Measurements from ENCODE around the gene REELD1. TPM values are rescaled to one million over a fixed set of nuclear protein-coding genes. Genes with fewer than 3 reads are reported as not detected.

The REELD1 gene
- total and polyA plus RNA-seq, 9 of the 15 experiments (the other 6 are each of a cell fraction or from before 2014, with no cell fraction given), result not detected

DNA sequence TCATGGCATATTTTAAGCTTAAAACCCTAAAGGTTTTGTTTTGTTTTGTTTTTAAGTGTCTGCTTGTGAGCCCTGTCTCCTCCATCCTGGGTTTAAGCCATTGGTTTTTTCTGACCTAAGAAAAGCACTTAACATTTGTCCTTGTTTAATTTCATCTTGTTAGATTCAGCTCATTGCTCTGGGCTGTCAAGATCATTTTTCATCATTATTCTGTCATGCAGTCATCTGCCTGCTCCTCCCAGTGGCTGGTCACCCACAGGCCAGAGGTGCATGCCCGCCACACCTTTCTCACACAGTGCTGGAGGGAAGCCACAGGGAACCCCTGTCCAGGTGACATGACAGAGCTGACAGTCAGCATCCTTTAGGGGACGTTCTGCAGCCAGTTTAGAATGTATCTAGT is 11.7 kb upstream of the REELD1 start:
- intact Hi-C loops (cut with micrococcal nuclease) (no loop called here), in situ Hi-C loops (cut with MboI) (no loop called here)
- DNase-seq (ENCODE audit: extremely low read depth in 1 of 4, low spot score in 3 of 4), result no peak
- Histone ChIP-seq H3K27me3 (ENCODE audit: control insufficient read depth in 2 of 2, insufficient read depth in 2 of 2, low read length in 2 of 2) (peaks cover 6 to 9% of the 10 kb centered on the region in 2 experiments; a peak in 2 of 5 replicates), H3K4me3 (no peak overlapping the region), H3K79me2 (ENCODE audit: control insufficient read depth, insufficient read depth, low read length) (no peaks in the 10 kb centered on the region), H3K27ac (ENCODE audit: extremely low read depth, low read depth, low read length) (no peak overlapping the region), H2AFZ (ENCODE audit: low read depth, low read length) (no peak overlapping the region), H3K4me2 (ENCODE audit: insufficient read depth, low read length) (no peak overlapping the region), H3K4me1 (replicated peaks in 1 of 2; ENCODE audit: control insufficient read depth in 2 of 2, insufficient read depth in 2 of 2, low read length in 2 of 2) (no peaks in the 10 kb centered on the region), H3K9me3 (replicated peaks; ENCODE audit: control insufficient read depth, insufficient read depth, low read depth, low read length) (no peaks in the 10 kb centered on the region), H3K9me1 (ENCODE audit: control insufficient read depth, insufficient read depth, low read length) (no peaks in the 10 kb centered on the region), H4K20me1 (replicated peaks; ENCODE audit: control insufficient read depth, insufficient read depth, low read length) (no peaks in the 10 kb centered on the region), H3K36me3 (ENCODE audit: control insufficient read depth, insufficient read depth, low read length) (no peaks in the 10 kb centered on the region), H3K9ac (ENCODE audit: insufficient read depth in 1 of 2, low read depth in 2 of 2, low read length in 2 of 2) (no peak overlapping the region)
- FAIRE-seq, result no peak
- WGBS (ENCODE audit: insufficient coverage, low coverage, missing lambda C conversion rate), result 0% methylated on average over 2 of the region's 2 CpGs
- POLR2A ChIA-PET, result interaction anchor here (0.6 to 0.7 kb wide), 2 partner anchors 26 to 108 kb away, joined by 3 read pairs; no protein-coding TSS in a partner anchor
- BruUV-seq (replicated peaks), result no TSS peak
- CTCF ChIA-PET (ENCODE audit: low intra/inter-chr PET ratio), result no interaction called here
- ATAC-seq, result no peak
- no peak for TF ChIP-seq USF2 (CRISPR knock-in tag; IDR thresholded peaks at IDR 0.05)

DNA sequence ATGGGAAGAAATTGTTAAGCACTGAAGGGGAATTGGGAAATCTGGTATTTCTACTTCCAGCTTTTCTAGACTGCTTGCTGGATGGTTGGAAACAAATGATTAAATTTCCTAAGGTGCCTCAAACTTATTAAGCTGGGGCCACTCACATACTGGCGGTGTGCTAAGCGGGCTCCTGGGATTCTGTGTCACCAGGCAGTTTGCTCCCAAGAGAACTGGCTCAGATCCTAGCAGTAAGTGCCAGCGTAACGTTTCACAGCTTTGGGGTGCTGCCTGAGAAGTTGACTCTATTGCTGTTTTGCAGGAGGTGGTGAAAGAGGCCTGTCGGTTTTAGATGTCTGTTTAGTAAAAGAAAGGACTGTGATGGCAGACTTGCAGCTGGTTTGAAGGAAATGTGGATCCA is 6.9 kb upstream of the REELD1 start:
- Histone ChIP-seq H3K27ac (ENCODE audit: extremely low read depth, low read depth, low read length) (no peak overlapping the region), H3K79me2 (ENCODE audit: control insufficient read depth, insufficient read depth, low read length) (no peaks in the 10 kb centered on the region), H3K9me1 (ENCODE audit: control insufficient read depth, insufficient read depth, low read length) (no peaks in the 10 kb centered on the region), H3K9me3 (replicated peaks; ENCODE audit: control insufficient read depth, insufficient read depth, low read depth, low read length) (no peaks in the 10 kb centered on the region), H3K4me1 (replicated peaks in 1 of 2; ENCODE audit: control insufficient read depth in 2 of 2, insufficient read depth in 2 of 2, low read length in 2 of 2) (no peaks in the 10 kb centered on the region), H3K4me3 (no peak overlapping the region), H3K36me3 (ENCODE audit: control insufficient read depth, insufficient read depth, low read length) (no peaks in the 10 kb centered on the region), H3K4me2 (ENCODE audit: insufficient read depth, low read length) (no peak overlapping the region), H3K27me3 (ENCODE audit: control insufficient read depth in 2 of 2, insufficient read depth in 2 of 2, low read length in 2 of 2) (peaks cover 13 to 17% of the 10 kb centered on the region in 2 experiments; a peak in 3 of 5 replicates), H2AFZ (ENCODE audit: low read depth, low read length) (no peak overlapping the region), H4K20me1 (replicated peaks; ENCODE audit: control insufficient read depth, insufficient read depth, low read length) (no peaks in the 10 kb centered on the region), H3K9ac (ENCODE audit: insufficient read depth in 1 of 2, low read depth in 2 of 2, low read length in 2 of 2) (no peak overlapping the region)
- FAIRE-seq (no peak), DNase-seq (ENCODE audit: extremely low read depth in 1 of 4, low spot score in 3 of 4) (no peak), ATAC-seq (no peak)
- ChIA-PET POLR2A (no interaction called here), CTCF (ENCODE audit: low intra/inter-chr PET ratio) (no interaction called here)
- intact Hi-C loops (cut with micrococcal nuclease), result no loop called here
- 0% methylated on average over 5 of the region's 5 CpGs for WGBS (ENCODE audit: insufficient coverage, low coverage, missing lambda C conversion rate)
- in situ Hi-C loops (cut with MboI), result no loop called here
- no TSS peak for BruUV-seq (replicated peaks)
- no peak for TF ChIP-seq AFF1 (IDR thresholded peaks at IDR 0.05; ENCODE audit: low read depth in 1 of 2, partially characterized antibody in 2 of 2)
- TF ChIP-seq, protein P1, sequence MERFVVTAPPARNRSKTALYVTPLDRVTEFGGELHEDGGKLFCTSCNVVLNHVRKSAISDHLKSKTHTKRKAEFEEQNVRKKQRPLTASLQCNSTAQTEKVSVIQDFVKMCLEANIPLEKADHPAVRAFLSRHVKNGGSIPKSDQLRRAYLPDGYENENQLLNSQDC (CRISPR knock-in tag; IDR thresholded peaks at IDR 0.05), result no peak

Measured in K562 (cell line).